Measurements from ENCODE around the gene SH3RF1. TPM values are rescaled to one million over a fixed set of nuclear protein-coding genes. Genes with fewer than 3 reads are reported as not detected.

The SH3RF1 gene
- total and polyA plus RNA-seq, 10 of the 15 experiments (the other 5 are each of a cell fraction or from before 2014, with no cell fraction given): 4.5 to 22.5 (median 10.4) TPM

DNA sequence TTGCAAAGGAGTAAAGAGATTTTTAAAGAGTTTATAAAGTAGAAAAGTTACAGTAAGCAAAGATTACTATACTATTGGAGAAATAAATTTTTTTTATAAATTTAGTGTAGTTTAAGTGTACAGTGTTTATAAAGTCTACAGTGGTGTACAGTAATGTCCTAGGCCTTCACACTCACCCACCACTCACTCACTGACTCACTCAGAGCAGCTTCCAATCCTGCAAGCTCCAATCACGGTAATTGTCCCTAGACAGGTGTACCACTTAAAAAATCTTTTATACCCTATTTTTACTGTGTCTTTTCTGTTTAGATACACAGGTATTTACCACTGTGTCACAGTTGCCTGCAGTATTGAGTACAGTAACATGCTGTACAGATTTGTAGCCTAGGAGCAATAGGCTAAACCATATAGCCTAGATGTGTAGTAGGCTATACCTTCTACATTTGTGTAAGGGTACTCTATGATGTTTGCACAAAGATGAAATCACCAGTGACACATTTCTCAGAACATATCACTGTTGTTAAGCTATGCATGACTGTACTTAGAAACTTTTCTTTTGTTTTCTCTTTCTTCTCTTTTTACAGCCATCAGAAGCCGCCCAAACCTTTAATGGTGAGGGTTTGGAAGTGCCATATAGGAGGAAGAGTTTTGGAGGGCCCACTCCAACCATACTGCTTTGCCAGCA, 11.8 kb upstream of the SH3RF1 start:
- SMC1A ChIA-PET (ENCODE audit: uncharacterized antibody, unreplicated experiment): interaction anchor here (1.0 to 2.3 kb wide), 7 partner anchors 9 to 199 kb away, joined by 3 to 11 read pairs (median 4); no protein-coding TSS in a partner anchor

More for the DNA sequence above, 11.8 kb upstream of the SH3RF1 start:
- CTCF ChIA-PET: interaction anchor here (0.7 to 1.5 kb wide), 5 partner anchors 9 to 22 kb away, joined by 3 to 5 read pairs (median 3); no protein-coding TSS in a partner anchor
- peak; percentile 48; the same call in 2 of the 3 replicates for ATAC-seq
- no peak overlapping the region for H3K9ac ChIP-seq (ENCODE audit: control insufficient read depth, insufficient read depth, low read length)
- H3K4me2 ChIP-seq (ENCODE audit: control insufficient read depth, insufficient read depth): no peak overlapping the region
- H3K27ac ChIP-seq (ENCODE audit: control insufficient read depth, insufficient read depth): no peak overlapping the region
- RAD21 ChIA-PET (ENCODE audit: unreplicated experiment): interaction anchor here (1.1 to 1.9 kb wide), 2 partner anchors 9 to 13 kb away, joined by 4 to 5 read pairs; no protein-coding TSS in a partner anchor
- H3K36me3 ChIP-seq (ENCODE audit: control insufficient read depth in 2 of 2, insufficient read depth in 2 of 2, low read length in 1 of 2): no peaks in the 10 kb centered on the region
- intact Hi-C loops (cut with micrococcal nuclease; ENCODE audit: unreplicated experiment): no loop called here
- no peaks in the 10 kb centered on the region for H3K27me3 ChIP-seq (replicated peaks in 1 of 2; ENCODE audit: control insufficient read depth in 2 of 2, insufficient read depth in 2 of 2, low read length in 1 of 2)
- H3K9me3 ChIP-seq (replicated peaks; ENCODE audit: control insufficient read depth, insufficient read depth, low read length): no peaks in the 10 kb centered on the region; the same call in 2 of the 3 replicates
- no peak overlapping the region for H3K4me3 ChIP-seq
- in situ Hi-C loops (cut with MboI): no loop called here
- no peak overlapping the region for H2AFZ ChIP-seq (ENCODE audit: control insufficient read depth, low read depth, low read length)
- H3K79me2 ChIP-seq (ENCODE audit: control insufficient read depth, insufficient read depth, low read length): no peaks in the 10 kb centered on the region
- POLR2A ChIA-PET: interaction anchor here (0.6 to 1.3 kb wide), 2 partner anchors 9 to 453 kb away, joined by 3 to 4 read pairs; no protein-coding TSS in a partner anchor
- H4K20me1 ChIP-seq (ENCODE audit: control insufficient read depth, insufficient read depth): no peaks in the 10 kb centered on the region
- no TSS peak for BruUV-seq (replicated peaks)
- 62% methylated on average over 2 of the region's 2 CpGs for WGBS (ENCODE audit: insufficient coverage, insufficient replicate concordance, low lambda C conversion rate, missing lambda C conversion rate)
- no peak for FAIRE-seq
- DNase-seq (ENCODE audit: low read depth, low spot score): no peak
- no peaks in the 10 kb centered on the region for H3K4me1 ChIP-seq (ENCODE audit: control insufficient read depth, insufficient read depth, low read length)
- TF ChIP-seq NR2F1 (conservative IDR thresholded peaks at IDR 0.05): no peak
- TF ChIP-seq SMC3 (IDR thresholded peaks at IDR 0.05; ENCODE audit: borderline replicate concordance, low read length): no peak
- TF ChIP-seq EZH2 (IDR thresholded peaks at IDR 0.05; ENCODE audit: borderline replicate concordance, control insufficient read depth, low read depth, low read length): no peak
- no peak for TF ChIP-seq IRF4 (IDR thresholded peaks at IDR 0.05; ENCODE audit: low read depth, low read length)
- no peak for TF ChIP-seq NFIC (IDR thresholded peaks at IDR 0.05; ENCODE audit: low read depth, low read length)
- TF ChIP-seq, protein P1, sequence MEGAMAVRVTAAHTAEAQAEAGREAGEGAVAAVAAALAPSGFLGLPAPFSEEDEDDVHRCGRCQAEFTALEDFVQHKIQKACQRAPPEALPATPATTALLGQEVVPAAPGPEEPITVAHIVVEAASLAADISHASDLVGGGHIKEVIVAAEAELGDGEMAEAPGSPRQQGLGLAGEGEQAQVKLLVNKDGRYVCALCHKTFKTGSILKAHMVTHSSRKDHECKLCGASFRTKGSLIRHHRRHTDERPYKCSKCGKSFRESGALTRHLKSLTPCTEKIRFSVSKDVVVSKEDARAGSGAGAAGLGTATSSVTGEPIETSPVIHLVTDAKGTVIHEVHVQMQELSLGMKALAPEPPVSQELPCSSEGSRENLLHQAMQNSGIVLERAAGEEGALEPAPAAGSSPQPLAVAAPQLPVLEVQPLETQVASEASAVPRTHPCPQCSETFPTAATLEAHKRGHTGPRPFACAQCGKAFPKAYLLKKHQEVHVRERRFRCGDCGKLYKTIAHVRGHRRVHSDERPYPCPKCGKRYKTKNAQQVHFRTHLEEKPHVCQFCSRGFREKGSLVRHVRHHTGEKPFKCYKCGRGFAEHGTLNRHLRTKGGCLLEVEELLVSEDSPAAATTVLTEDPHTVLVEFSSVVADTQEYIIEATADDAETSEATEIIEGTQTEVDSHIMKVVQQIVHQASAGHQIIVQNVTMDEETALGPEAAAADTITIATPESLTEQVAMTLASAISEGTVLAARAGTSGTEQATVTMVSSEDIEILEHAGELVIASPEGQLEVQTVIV (IDR thresholded peaks at IDR 0.05; ENCODE audit: borderline replicate concordance, partially characterized antibody): no peak
- no peak for TF ChIP-seq JUND (IDR thresholded peaks at IDR 0.05; ENCODE audit: low read depth, low read length)
- no peak for TF ChIP-seq NR2C1 (IDR thresholded peaks at IDR 0.05)
- no peak for TF ChIP-seq WRNIP1 (IDR thresholded peaks at IDR 0.05; ENCODE audit: borderline replicate concordance, low read depth, low read length)

Measured in GM12878 (cell line).